Measurements from ENCODE around the gene MZF1. TPM values are rescaled to one million over a fixed set of nuclear protein-coding genes. Genes with fewer than 3 reads are reported as not detected.

MZF1 gene
- total and polyA plus RNA-seq, 9 of the 15 experiments (the other 6 are each of a cell fraction or from before 2014, with no cell fraction given): 0.31 to 29.3 (median 11.5) TPM

DNA sequence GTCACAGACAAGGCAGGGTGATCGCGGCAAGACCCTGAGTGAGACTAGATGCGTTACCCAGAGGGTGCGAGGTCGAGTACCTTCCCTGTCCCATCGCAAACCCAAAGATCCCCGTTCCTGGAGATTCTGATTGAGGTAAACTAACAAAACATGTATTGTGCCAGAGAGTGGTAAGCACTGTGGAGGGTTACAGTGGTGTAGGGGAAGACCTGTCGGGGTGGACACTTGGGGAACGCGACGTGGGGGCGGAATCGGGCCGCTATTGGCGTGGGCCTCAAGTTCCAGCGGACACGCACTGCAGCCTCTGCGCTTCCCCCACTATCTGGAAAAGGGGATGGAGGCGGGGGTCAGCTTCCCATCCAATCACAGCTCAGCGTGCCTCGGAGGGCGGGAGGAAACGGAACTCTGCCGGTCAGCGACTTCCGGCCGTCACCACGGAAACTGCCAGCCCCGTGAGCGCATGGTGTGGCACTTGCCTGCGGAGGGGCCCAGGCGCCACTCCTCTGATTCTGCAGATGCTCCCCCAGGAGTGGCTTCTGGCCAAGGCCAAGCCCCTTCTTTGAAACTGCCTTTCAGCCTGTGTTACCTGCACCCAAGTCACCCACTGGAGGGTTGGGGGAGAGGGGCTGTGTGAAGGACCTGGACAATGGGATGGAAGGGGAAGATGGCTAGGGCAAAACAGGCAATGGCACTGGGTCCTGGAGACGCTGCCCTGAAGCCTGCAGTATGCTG is 13.7 kb downstream of the MZF1 start (continued):
- peak; percentile 98 for TF ChIP-seq MGA (IDR thresholded peaks at IDR 0.05)
- TF ChIP-seq, protein P1, sequence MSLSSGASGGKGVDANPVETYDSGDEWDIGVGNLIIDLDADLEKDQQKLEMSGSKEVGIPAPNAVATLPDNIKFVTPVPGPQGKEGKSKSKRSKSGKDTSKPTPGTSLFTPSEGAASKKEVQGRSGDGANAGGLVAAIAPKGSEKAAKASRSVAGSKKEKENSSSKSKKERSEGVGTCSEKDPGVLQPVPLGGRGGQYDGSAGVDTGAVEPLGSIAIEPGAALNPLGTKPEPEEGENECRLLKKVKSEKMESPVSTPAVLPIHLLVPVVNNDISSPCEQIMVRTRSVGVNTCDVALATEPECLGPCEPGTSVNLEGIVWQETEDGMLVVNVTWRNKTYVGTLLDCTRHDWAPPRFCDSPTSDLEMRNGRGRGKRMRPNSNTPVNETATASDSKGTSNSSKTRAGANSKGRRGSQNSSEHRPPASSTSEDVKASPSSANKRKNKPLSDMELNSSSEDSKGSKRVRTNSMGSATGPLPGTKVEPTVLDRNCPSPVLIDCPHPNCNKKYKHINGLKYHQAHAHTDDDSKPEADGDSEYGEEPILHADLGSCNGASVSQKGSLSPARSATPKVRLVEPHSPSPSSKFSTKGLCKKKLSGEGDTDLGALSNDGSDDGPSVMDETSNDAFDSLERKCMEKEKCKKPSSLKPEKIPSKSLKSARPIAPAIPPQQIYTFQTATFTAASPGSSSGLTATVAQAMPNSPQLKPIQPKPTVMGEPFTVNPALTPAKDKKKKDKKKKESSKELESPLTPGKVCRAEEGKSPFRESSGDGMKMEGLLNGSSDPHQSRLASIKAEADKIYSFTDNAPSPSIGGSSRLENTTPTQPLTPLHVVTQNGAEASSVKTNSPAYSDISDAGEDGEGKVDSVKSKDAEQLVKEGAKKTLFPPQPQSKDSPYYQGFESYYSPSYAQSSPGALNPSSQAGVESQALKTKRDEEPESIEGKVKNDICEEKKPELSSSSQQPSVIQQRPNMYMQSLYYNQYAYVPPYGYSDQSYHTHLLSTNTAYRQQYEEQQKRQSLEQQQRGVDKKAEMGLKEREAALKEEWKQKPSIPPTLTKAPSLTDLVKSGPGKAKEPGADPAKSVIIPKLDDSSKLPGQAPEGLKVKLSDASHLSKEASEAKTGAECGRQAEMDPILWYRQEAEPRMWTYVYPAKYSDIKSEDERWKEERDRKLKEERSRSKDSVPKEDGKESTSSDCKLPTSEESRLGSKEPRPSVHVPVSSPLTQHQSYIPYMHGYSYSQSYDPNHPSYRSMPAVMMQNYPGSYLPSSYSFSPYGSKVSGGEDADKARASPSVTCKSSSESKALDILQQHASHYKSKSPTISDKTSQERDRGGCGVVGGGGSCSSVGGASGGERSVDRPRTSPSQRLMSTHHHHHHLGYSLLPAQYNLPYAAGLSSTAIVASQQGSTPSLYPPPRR (CRISPR knock-in tag; IDR thresholded peaks at IDR 0.05; ENCODE audit: borderline replicate concordance): peak; percentile 86; the same call in 1 of the 2 replicates
- no peak for TF ChIP-seq NR2F6 (CRISPR knock-in tag; IDR thresholded peaks at IDR 0.05)
- TF ChIP-seq HIVEP1 (CRISPR knock-in tag; IDR thresholded peaks at IDR 0.05): no peak
- no peak for TF ChIP-seq NFIX (CRISPR knock-in tag; IDR thresholded peaks at IDR 0.05; ENCODE audit: low read depth)
- TF ChIP-seq, protein P2, sequence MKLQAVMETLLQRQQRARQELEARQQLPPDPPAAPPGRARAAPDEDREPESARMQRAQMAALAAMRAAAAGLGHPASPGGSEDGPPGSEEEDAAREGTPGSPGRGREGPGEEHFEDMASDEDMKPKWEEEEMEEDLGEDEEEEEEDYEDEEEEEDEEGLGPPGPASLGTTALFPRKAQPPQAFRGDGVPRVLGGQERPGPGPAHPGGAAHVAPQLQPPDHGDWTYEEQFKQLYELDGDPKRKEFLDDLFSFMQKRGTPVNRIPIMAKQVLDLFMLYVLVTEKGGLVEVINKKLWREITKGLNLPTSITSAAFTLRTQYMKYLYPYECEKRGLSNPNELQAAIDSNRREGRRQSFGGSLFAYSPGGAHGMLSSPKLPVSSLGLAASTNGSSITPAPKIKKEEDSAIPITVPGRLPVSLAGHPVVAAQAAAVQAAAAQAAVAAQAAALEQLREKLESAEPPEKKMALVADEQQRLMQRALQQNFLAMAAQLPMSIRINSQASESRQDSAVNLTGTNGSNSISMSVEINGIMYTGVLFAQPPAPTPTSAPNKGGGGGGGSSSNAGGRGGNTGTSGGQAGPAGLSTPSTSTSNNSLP (IDR thresholded peaks at IDR 0.05; ENCODE audit: borderline replicate concordance, low read depth, low read length): no peak

All from K562 (cell line).